Loucy (cell line): ENCODE measurements around the gene PTPRN2.

Experiments
- CTCF ChIP-seq: fragments of 200-600 bp; sonication (generic); conservative IDR thresholded peaks from 2 replicates; pipeline ENCODE4 v1.5.1; 2014; ENCODE audit warnings: mild to moderate bottlenecking, antibody characterized with exemption, low read length
- EZH2phosphoT487 ChIP-seq: fragments of 200-600 bp; IDR thresholded peaks from 2 replicates; pipeline ENCODE4 v1.6.1; 2018; ENCODE audit warnings: antibody characterized with exemption, mild to moderate bottlenecking, moderate library complexity, borderline replicate concordance

GRCh38 chr7:158065340-158065739 lies 522.3 kb downstream of the PTPRN2 start:
- no peak for TF ChIP-seq CTCF
- no peak for TF ChIP-seq EZH2phosphoT487
